GM18909 (cell line): ENCODE data around the gene SH3BP1.

Experiments used
- ATAC-seq: cut with Tn5 transposase; IDR thresholded peaks from one replicate; pipeline ENCODE4 v1.9.1; 2021; ENCODE audit warnings: mild to moderate bottlenecking; ENCODE audit not compliant: unreplicated experiment, poor library complexity

The SH3BP1 gene

DNA sequence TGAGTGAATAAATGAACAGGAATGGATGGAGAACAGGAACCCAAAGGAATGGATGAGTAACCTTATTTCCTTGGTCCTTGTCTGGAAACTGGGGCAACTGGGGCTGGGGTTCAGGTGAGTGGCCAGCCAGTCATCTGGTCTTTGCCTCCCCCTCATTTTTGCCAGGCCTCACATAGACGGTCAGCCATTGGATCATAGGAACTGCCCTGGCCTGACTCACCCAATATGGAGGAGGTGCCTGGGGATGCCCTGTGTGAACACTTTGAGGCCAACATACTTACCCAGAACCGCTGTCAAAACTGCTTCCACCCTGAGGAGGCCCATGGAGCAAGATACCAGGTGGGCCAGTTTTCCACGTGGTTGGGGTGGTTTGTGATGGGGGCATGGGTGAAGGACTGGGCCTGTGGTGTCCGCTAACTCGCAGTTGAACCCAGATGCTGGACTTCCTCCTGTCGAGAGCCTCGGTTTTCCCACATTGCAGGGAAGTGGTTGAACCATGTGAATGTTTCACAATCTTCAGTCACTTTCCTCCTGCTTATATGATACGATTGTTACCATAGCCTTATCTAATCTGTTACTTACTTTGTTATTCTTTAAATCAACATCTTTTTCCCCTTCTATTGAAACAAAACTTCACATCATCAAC, 61.8 kb downstream of the SH3BP1 start:
- ATAC-seq, result no peak

DNA sequence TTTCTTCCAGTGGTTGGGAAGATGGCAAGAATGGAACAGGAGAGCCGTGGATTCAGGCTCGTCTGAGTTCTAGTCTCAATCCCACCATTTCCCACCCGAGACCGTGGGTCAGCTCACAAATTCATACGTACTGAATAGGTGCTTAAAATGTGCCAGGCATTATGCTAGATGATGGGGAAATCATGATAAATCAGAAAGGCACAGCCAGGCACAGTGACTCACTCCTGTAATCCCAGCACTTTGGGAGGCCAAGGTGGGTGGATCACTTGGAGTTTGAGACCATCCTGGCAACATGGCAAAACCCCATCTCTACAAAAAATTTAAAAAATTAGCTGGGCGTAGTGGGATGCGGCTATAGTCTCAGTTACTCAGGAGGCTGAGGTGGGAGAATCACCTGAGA, 64.4 kb downstream of the SH3BP1 start:
- no peak for ATAC-seq

DNA sequence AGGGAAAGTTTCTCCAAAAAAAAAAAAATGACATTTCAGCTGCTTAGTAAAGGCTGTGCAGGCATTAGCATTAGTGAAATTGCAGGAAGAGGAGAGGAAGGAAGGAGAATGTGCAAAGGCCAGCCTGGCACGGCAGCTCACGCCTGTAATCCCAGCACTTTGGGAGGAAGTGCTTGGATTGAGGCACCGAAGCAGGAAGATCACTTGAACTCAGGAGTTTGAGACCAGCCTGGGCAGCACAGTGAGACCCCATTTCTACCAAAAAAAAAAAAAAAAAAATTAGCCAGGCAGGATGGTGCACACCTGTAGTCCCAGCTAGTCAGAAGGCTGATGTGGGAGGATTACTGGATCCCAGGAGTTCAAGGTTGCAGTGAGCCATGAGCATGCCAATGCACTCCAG, 65.2 kb downstream of the SH3BP1 start:
- no peak for ATAC-seq

DNA sequence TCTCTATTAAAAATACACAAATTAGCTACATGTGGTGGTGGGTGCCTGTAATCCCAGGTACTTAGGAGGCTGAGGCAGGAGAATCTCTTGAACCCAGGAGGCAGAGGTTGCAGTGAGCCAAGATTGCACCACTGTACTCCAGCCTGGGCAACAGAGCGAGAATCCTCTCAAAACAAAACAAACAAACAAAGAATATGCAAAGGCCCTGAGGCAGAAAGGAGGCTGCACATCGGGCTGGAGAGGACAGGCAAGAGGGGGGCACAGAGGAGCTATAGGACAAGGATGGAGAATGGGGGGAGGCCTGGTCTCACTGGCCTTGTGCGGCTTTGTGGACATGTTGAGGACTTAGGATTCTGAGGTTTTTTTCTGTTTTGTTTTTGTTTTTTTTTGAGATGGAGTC, 65.7 kb downstream of the SH3BP1 start:
- no peak for ATAC-seq
